ENCODE data around the gene FAM117A. TPM values are rescaled to one million over a fixed set of nuclear protein-coding genes. Genes with fewer than 3 reads are reported as not detected.

Gene FAM117A
- total and polyA plus RNA-seq, 2 of the 8 experiments (the other 6 are each of a cell fraction or from before 2014, with no cell fraction given) = 28.4 to 45.7 TPM

DNA sequence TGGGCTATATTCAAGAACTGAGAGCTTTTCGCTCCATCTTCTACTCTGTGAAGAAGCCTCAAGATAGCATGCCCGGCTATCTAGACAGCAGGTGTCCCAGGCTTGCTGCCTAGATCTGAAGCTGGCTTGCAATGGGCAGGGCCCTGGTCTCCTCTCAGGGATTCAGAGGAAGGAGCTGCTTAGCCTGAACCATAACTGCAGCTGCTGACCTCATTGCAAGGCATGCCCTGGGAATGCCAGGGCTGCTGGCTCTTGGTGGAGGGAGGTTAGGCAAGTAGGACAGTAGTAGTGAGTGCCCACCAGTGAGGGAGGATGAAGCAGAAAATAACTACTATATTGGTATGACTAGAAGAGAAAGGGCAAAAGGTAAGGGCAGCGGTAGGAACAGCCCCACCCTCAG, 34.9 kb downstream of the FAM117A start (continued):
- no peak for TF ChIP-seq TAF1 (IDR thresholded peaks at IDR 0.05; ENCODE audit: low read depth, low read length)

All from H1 (cell line).